RWPE1 (cell line): ENCODE data around the gene ENDOD1.

Experiments used
- CTCF ChIA-PET: fragments of 350-600 bp; sonication (Branson Sonifier 250); formaldehyde crosslinking; extraction: SDS; loops from one replicate; lab custom pipeline; 2021; lab: Yijun Ruan, JAX
- POLR2A ChIA-PET: fragments of 400-600 bp; formaldehyde crosslinking; extraction: SDS; loops from one replicate; lab custom pipeline; 2020; ENCODE audit warnings: antibody characterized with exemption; ENCODE audit not compliant: low non-redundant PET; lab: Yijun Ruan, JAX
- DNase-seq: peaks from one replicate; pipeline ENCODE4 v3.0.0; 2012; ENCODE audit warnings: low spot score
- H3K27ac ChIP-seq: fragments of 450-650 bp; 2 replicates; pipeline ENCODE4 v1.5.1; 2017
- TF ChIP-seq, protein P1 (sequence below): fragments of 450-650 bp; conservative IDR thresholded peaks from 2 replicates; pipeline ENCODE4 v1.5.1; 2017; ENCODE audit warnings: low read depth, mild to moderate bottlenecking

The ENDOD1 gene

DNA sequence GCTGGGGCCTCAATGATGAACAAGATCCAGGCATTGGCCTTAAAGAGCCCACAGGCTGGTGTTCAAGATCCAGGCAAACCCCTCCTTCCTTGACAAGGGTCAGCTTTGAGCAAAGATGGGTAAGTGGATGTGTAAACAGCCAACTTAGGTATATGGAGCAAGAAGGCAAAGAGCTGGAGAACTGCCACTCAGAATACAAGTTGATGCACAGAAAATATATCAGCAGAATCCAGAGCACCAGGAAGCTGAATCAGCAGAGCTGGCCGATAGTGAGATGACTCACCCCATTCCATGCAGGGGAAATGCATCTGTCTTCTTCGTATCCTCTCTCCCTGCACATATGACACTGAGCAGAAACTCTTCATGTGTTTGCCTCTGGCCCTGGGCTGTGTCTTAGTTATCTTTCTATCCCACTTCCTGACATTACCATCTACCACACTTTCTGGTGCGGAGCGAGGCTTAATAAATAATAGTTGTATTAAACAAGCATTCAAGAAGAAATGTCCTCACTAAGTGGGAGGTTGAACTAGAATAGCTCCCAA is 57.8 kb downstream of the ENDOD1 start:
- H3K27ac ChIP-seq, result peak overlapping the region; percentile 49
- CTCF ChIA-PET, result interaction anchor here (0.6 to 1.5 kb wide), 3 partner anchors 523 to 652 kb away, joined by 3 to 6 read pairs (median 4); no protein-coding TSS in a partner anchor

DNA sequence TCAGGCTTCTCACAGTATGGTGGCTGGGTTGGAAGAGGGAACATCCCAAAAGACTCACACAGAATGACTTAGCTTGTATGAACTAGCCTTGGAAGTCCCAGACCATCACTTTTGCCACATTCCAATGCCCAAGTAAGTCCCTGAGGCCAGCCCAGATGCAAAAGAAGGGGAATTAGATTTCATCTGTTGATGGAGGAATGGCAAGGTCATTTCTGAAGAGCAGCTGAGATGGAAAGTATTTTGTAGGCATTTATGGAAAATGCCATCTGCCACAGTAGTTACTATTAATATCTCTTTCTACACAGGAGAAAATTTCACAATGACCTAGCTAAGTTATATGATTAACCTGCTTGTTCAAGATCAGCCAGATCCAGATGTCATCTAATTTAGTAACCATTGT is 58.8 kb downstream of the ENDOD1 start:
- H3K27ac ChIP-seq, result peak overlapping the region; percentile 78
- TF ChIP-seq, protein P1, sequence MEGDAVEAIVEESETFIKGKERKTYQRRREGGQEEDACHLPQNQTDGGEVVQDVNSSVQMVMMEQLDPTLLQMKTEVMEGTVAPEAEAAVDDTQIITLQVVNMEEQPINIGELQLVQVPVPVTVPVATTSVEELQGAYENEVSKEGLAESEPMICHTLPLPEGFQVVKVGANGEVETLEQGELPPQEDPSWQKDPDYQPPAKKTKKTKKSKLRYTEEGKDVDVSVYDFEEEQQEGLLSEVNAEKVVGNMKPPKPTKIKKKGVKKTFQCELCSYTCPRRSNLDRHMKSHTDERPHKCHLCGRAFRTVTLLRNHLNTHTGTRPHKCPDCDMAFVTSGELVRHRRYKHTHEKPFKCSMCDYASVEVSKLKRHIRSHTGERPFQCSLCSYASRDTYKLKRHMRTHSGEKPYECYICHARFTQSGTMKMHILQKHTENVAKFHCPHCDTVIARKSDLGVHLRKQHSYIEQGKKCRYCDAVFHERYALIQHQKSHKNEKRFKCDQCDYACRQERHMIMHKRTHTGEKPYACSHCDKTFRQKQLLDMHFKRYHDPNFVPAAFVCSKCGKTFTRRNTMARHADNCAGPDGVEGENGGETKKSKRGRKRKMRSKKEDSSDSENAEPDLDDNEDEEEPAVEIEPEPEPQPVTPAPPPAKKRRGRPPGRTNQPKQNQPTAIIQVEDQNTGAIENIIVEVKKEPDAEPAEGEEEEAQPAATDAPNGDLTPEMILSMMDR, result no peak
- no peak for DNase-seq
- ChIA-PET POLR2A (no interaction called here), CTCF (interaction anchor here (0.6 to 1.5 kb wide), 2 partner anchors 305 to 525 kb away, joined by 3 to 6 read pairs; no protein-coding TSS in a partner anchor)

More for the DNA sequence above, 57.8 kb downstream of the ENDOD1 start:
- POLR2A ChIA-PET, result interaction anchor here (0.7 kb wide), 1 partner anchor 527 kb away, joined by 3 read pairs; no protein-coding TSS in a partner anchor
- TF ChIP-seq, protein P1, result no peak
- DNase-seq, result peak; percentile 85

DNA sequence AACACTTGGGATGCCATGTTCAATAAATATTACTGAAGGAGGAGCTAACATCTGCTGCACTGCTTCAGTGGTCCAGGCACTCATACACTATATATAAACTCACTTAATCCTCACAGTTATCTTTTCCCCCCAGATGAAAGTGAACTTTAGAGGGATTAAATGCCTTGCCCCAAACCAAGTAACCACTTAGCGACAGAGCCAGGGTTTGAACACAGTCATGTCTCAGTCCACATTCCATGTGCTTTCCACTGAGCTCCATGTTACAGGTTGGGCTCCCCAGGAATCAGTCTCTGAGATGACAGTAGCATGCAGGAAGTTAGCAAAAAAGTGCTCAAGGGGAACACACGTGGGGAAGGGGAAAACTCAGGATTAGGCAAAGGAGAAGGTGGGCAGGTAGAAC is 59.3 kb downstream of the ENDOD1 start:
- CTCF ChIA-PET, result interaction anchor here (0.6 kb wide), 2 partner anchors 305 to 439 kb away, joined by 3 read pairs; no protein-coding TSS in a partner anchor

DNA sequence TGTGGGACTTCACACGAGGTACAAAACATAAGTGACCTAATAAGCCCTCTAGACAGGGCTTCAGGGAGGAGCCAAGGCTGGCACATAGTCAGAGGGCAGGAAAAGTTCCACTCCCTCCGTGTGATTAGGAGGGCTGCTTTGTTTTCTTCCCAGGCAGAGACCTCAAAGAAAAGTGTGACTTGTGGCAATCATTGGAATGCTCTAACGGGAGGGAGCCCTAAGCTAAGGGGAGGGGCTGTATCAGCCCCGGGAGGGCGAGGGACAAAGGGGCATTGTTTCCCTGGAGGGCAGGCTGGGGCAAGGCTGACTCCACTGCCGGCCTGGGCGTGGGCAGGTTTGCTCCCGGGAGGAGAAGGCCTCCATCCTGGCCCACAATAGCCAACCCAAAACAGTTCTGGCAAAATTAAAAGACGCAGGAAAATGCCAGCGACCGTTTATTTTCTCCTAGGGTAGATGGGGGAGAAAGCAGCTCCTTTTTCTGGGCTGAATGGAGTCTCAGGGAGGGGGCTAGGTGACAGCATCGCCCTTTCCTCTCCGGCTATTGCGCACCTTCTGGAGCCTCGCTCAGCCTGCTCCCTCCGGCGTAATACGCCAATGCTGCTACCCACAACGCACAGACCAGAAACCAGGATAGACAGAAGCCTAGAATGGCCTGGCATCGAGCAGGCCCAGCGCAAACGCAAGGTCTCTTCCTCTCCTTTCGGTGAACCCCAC is 60.2 kb downstream of the ENDOD1 start:
- peak overlapping the region; percentile 92 for H3K27ac ChIP-seq
- ChIA-PET POLR2A (no interaction called here), CTCF (interaction anchor here (0.6 to 1.2 kb wide), 3 partner anchors 38 to 555 kb away, joined by 3 to 9 read pairs (median 3); no protein-coding TSS in a partner anchor)
- TF ChIP-seq, protein P1, result no peak
- peak; percentile 54 for DNase-seq

More for the DNA sequence above, 59.3 kb downstream of the ENDOD1 start:
- H3K27ac ChIP-seq, result peak overlapping the region; percentile 27; the same call in 1 of the 2 replicates
- POLR2A ChIA-PET, result no interaction called here
- DNase-seq, result no peak
- TF ChIP-seq, protein P1, result no peak

DNA sequence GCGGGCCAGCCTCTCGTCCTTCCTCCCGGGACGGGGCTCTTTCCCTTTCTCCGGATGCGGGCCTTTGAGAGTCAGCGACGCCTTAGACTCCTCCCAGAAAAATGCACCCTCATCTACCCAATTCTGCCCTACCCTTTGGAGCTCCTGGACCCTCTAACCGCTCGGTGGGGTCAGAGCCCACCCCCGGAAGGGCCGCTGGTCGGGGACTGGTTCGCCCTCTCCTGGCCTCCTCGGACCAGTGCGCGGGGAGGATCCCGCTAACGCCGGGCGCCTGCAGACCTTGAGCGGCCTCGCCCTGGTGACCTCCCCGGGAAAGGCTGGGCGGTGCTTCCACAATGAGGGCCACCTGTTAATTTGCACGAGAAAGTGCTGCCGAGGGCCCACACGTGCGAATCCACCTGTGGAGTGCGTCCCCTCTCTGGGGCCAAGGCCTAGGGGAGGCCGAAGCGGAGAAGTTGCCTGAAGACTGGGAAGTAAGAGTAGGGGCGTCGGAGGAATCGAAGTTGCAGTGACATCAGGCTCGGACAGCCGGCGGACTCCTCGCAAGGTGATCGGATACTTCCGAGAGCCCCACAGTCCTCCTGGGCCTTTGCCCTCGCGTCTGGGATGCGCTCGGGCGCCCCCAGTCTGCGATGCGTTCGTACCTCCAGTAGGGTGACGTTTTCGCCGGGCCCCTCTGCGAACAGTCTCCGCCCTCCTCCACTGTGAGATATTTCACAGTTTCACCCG is 61.5 kb downstream of the ENDOD1 start:
- ChIA-PET POLR2A (no interaction called here), CTCF (interaction anchor here (0.5 to 1.7 kb wide), 7 partner anchors 39 to 612 kb away, joined by 3 to 9 read pairs (median 3); partner anchors contain the start of gene ENDOD1)
- TF ChIP-seq, protein P1, result peak; percentile 77
- peak overlapping the region; percentile 92 for H3K27ac ChIP-seq
- DNase-seq, result peak; percentile 90
